HG02571 (cell line): ENCODE results near the gene CDC42BPB.
"Not testable (repeated sequence)": the region's sequence is repeated elsewhere in the genome, so short reads cannot be mapped to it uniquely, and the experiment has no call there.

Experiments
- ATAC-seq: cut with Tn5 transposase; IDR thresholded peaks from one replicate; pipeline ENCODE4 v1.9.1; 2021; ENCODE audit warnings: mild to moderate bottlenecking, moderate library complexity; ENCODE audit not compliant: unreplicated experiment

Gene CDC42BPB

GRCh38 chr14:102903889-102904512, 153.3 kb downstream of the CDC42BPB start:
- no peak for ATAC-seq

- no peak for ATAC-seq
These were observed 154.0 kb downstream of the CDC42BPB start for GRCh38 chr14:102903248-102903888.

- ATAC-seq: no peak
These were observed 154.7 kb downstream of the CDC42BPB start for GRCh38 chr14:102902523-102903247.

- ATAC-seq: peak; percentile 10
These were observed 155.3 kb downstream of the CDC42BPB start for GRCh38 chr14:102902086-102902485.

- ATAC-seq: peak; percentile 65
These were observed 155.7 kb downstream of the CDC42BPB start for GRCh38 chr14:102901633-102902032.

DNA sequence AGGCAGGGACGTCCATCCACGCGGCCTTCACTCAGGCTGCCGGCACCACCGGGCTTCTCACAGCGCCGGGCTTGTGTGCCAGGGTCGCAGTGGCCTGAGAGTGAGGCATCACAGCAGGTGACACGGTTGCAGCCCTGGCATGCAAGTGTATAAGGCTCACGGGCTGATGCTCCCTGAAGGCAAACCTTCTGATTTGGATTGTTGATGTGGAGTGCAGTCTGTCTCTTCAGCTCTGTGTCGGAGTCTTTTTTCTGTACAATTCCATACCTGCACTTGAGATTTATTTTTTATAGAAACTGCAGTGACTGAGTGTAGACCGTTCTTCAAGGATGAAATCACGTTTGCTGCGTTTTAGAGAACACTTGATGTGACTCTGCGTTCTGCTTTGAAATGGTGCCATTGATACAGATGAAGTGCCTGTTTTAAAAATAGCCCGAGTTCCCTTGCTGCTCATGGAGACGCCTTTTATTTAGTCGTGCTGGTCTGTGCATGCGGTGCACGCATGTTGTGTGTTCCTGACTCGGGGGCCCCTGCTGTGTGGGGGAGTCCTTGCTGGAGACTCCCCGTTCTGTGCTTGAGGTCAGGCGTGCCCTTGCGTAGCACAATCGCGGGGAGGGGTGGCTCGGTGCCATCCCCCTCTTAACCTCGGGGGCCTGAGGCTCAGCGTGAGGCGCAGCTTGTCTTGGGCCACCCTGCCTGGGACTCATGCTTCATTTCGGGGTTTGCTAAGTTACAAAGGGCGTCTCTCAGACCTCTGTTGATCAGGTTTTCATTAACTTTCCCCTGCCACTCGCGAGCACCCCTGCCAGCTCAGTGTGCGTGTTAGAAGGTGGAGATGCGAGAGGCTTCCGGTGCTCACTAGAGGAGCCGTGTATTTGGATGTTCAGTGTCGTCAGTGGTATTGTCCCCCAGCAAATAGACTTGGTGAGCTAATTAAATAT, 156.4 kb downstream of the CDC42BPB start:
- ATAC-seq: peak; percentile 53

GRCh38 chr14:102899516-102899900, 157.8 kb downstream of the CDC42BPB start:
- no peak for ATAC-seq

GRCh38 chr14:102898776-102899515, 158.4 kb downstream of the CDC42BPB start:
- no peak for ATAC-seq

GRCh38 chr14:102898298-102898697, 159.1 kb downstream of the CDC42BPB start:
- ATAC-seq: no peak

DNA sequence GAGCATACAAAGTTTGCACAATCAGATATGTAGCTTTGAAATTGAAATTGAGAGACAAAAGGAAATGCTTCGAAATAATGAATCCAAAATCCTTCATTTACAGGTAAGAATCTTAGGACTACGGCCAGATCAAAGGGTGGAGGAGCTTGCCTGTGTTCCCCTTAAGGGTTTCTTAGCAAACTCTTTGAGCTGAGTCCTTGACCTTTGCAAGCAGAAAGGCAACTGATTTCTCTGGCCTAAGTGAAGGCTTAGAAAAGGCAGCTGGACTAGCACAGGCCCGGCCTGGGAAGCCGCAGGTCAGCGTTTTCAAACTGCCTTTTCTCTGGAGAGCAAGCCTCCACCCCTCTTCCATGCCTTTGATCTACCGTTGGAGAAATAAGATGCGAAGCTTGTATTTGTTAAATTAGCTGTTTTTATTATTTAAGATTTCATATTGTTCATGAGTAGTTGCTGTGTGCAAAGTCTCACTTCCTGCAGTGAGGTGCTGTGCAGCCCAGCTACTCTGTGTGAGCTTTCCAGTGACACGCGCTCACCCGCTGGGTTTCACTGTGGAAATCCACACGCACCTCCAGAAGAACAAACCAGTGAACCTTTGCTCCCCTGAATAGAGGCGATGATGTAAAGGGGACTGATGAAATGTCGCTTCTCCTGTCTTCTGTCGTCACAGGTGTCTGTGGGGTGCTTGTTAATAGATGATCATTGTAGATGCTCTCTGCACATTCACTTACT, 159.9 kb downstream of the CDC42BPB start:
- no peak for ATAC-seq

- not testable (repeated sequence) for ATAC-seq
These were observed 160.6 kb downstream of the CDC42BPB start for GRCh38 chr14:102896735-102897134.

- ATAC-seq: no peak
These were observed 163.9 kb downstream of the CDC42BPB start for GRCh38 chr14:102893452-102893851.

DNA sequence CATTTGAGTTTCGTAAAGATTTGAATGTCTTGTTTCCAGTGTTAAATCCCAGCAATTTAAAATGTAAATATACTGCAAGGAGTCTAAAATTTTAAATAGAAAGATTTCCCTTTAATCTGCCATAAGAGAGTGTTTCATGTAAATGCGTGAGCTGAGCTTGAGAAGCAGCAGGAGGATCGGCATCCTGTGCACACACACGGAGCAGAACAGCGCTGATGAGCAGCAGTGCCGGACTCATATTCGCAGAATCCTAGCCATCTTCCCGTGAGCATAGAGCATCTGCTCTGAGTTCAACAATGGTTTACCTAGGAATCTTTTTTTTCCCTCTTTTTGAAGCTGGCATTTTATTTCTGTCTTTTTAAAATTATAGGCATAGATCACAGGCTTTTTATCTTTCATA, 164.7 kb downstream of the CDC42BPB start:
- no peak for ATAC-seq

DNA sequence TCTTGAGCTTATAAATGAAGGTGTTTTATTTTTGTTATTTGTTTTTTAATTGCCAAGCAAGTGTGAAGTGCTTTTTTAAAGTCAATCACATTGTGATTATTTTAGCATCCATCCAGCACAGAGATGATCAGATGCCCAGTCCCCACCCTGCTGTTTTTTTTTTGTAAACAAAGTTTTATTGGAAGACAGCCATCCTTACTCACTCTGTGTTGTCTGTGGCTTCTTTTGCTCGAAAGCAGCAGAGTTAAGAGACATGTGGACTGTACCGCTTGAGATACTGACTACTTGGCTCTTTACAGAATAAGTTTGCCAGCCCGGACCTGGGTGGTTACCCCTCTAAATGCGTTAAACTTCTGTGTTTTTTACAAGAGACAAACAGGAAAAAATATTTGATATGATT, 165.8 kb downstream of the CDC42BPB start:
- no peak for ATAC-seq

GRCh38 chr14:102891111-102891510, 166.2 kb downstream of the CDC42BPB start:
- ATAC-seq: no peak

- no peak for ATAC-seq
These were observed 167.7 kb downstream of the CDC42BPB start for GRCh38 chr14:102889615-102890014.

DNA sequence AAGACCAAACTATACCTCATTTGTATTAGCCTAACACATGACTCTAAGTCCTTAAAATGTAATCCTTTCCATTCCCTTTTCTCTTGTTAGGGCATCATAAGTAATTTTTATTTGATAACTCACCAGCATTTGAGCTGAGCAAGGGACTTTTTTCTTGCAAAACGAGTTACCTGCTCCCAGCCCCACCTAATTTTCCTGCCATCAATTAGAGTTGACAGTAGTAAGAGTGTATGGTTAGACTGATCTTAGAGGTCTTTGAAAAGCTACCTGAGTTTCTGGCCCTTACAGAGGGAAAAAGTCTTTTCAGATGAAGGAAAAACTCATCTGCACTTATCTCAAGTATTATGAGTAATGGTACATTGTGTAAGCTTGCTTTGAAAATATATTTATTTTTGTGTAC, 168.6 kb downstream of the CDC42BPB start:
- ATAC-seq: no peak

DNA sequence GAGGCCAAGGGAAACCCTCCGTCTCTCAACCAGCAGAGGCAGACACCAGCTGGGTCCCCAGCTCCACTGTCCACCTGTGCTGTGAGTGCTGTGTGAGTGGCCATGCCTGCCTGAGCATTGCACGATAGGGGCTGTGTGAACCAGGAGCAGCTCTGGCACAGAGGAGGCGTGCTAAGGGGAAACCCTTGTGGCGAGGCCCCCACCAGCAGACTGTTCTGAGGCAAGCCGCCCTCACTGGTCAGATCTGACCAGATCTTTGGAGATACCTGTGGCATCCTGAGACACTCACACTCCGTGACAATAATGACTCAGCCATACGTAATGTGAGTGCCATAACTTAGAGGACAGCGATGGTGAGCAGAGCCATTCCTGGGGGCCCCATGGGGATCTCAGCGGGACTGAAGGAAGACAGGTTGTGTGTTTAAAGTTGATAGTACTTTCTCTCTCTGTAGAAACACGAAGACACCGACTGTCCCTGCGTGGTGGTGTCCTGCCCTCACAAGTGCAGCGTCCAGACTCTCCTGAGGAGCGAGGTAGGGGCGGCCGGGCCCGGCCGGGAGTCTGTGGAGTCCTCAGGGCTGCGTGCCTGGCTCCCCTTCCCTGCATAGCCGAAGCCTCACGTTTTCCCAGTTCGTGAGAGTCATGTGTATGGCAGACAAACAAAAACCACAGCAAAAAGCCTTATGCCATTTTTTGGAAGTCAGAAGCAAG, 171.5 kb downstream of the CDC42BPB start:
- ATAC-seq: no peak

DNA sequence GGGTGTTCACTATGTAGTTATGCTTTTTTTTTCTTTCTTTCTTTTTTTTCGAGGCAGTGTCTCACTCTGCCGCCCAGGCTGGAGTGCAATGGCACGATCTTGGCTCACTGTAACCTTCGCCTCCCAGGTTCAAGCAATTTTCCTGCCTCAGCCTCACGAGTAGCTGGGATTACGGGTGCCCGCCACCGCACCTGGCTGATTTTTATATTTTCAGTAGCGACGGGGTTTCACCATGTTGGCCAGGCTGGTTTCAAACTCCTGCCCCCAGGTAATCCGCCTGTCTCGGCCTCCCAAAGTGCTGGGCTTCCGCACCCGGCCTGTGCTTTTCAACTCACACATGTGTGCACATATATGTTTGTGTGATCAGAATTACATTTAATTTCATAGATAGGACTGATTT, 173.8 kb downstream of the CDC42BPB start:
- ATAC-seq: no peak
